Mucosa of rectum (tissue), 2 donors: ENCODE data around the gene NLRP4.

Experiments
- H3K27ac ChIP-seq, 2 donors: one replicate each; pipeline ENCODE4 v1.7.0; 2013; ENCODE audit warnings: inconsistent platforms in 2 of 2, low read depth in 2 of 2, low read length in 2 of 2
- H3K27me3 ChIP-seq, 2 donors: one replicate each; pipeline ENCODE4 v1.7.0; 2013; ENCODE audit warnings: low read length in 2 of 2; ENCODE audit not compliant: control insufficient read depth in 2 of 2, insufficient read depth in 2 of 2
- H3K36me3 ChIP-seq, 2 donors: one replicate each; pipeline ENCODE4 v1.7.0; 2013; ENCODE audit warnings: low read length in 2 of 2; ENCODE audit not compliant: control insufficient read depth in 2 of 2, insufficient read depth in 2 of 2
- H3K4me1 ChIP-seq, 2 donors: one replicate each; pipeline ENCODE4 v1.7.0; 2013; ENCODE audit warnings: low read length in 2 of 2, mild to moderate bottlenecking in 1 of 2; ENCODE audit not compliant: control insufficient read depth in 2 of 2, insufficient read depth in 2 of 2
- H3K4me3 ChIP-seq, 2 donors: one replicate each; pipeline ENCODE4 v1.7.0; 2013; ENCODE audit warnings: low read length in 2 of 2
- H3K9ac ChIP-seq, 2 donors: one replicate each; pipeline ENCODE4 v1.7.0; 2013; ENCODE audit warnings: low read length in 2 of 2, low read depth in 1 of 2, mild to moderate bottlenecking in 1 of 2
- H3K9me3 ChIP-seq, 2 donors: one replicate each; pipeline ENCODE4 v1.7.0; 2013; ENCODE audit warnings: low read length in 2 of 2; ENCODE audit not compliant: control insufficient read depth in 2 of 2
- donor health status: healthy.
- donor health status: Normal muscosa, but diverticular disease.

NLRP4 gene

GRCh38 chr19:55870736-55871135, 34.4 kb downstream of the NLRP4 start:
- H3K9ac ChIP-seq = no peak overlapping the region
- no peaks in the 10 kb centered on the region for H3K4me1 ChIP-seq
- no peaks in the 10 kb centered on the region for H3K36me3 ChIP-seq
- no peaks in the 10 kb centered on the region for H3K27me3 ChIP-seq
- H3K27ac ChIP-seq = no peak overlapping the region
- no peak overlapping the region for H3K4me3 ChIP-seq
- H3K9me3 ChIP-seq = no peaks in the 10 kb centered on the region

GRCh38 chr19:55877211-55877610, 40.9 kb downstream of the NLRP4 start:
- Histone ChIP-seq H3K9ac (no peak overlapping the region), H3K4me1 (no peaks in the 10 kb centered on the region), H3K27ac (no peak overlapping the region), H3K36me3 (no peaks in the 10 kb centered on the region), H3K9me3 (no peaks in the 10 kb centered on the region), H3K4me3 (no peak overlapping the region), H3K27me3 (no peaks in the 10 kb centered on the region)

GRCh38 chr19:55882626-55883025, 46.3 kb downstream of the NLRP4 start:
- Histone ChIP-seq H3K27ac (no peak overlapping the region), H3K4me3 (no peak overlapping the region), H3K27me3 (no peaks in the 10 kb centered on the region), H3K36me3 (no peaks in the 10 kb centered on the region), H3K9ac (no peak overlapping the region), H3K9me3 (no peaks in the 10 kb centered on the region), H3K4me1 (no peaks in the 10 kb centered on the region)

- Histone ChIP-seq H3K4me3 (no peak overlapping the region), H3K4me1 (no peaks in the 10 kb centered on the region), H3K27me3 (no peaks in the 10 kb centered on the region), H3K36me3 (no peaks in the 10 kb centered on the region), H3K9me3 (no peaks in the 10 kb centered on the region), H3K27ac (no peak overlapping the region), H3K9ac (no peak overlapping the region)
These were observed 62.6 kb downstream of the NLRP4 start for GRCh38 chr19:55898911-55899310.

GRCh38 chr19:55901369-55902079, 65.2 kb downstream of the NLRP4 start:
- H3K9me3 ChIP-seq = no peaks in the 10 kb centered on the region
- no peak overlapping the region for H3K27ac ChIP-seq
- no peak overlapping the region for H3K4me3 ChIP-seq
- H3K9ac ChIP-seq = no peak overlapping the region
- H3K36me3 ChIP-seq = no peaks in the 10 kb centered on the region
- H3K4me1 ChIP-seq = no peaks in the 10 kb centered on the region
- no peaks in the 10 kb centered on the region for H3K27me3 ChIP-seq

- H3K4me3 ChIP-seq = no peak overlapping the region
- no peaks in the 10 kb centered on the region for H3K27me3 ChIP-seq
- no peak overlapping the region for H3K9ac ChIP-seq
- H3K36me3 ChIP-seq = no peaks in the 10 kb centered on the region
- H3K4me1 ChIP-seq = no peaks in the 10 kb centered on the region
- H3K27ac ChIP-seq = no peak overlapping the region
- no peaks in the 10 kb centered on the region for H3K9me3 ChIP-seq
These were observed 65.9 kb downstream of the NLRP4 start for GRCh38 chr19:55902080-55902751.

- H3K27me3 ChIP-seq = no peaks in the 10 kb centered on the region
These were observed 70.9 kb downstream of the NLRP4 start for GRCh38 chr19:55907286-55907685.

GRCh38 chr19:55907746-55908145, 71.4 kb downstream of the NLRP4 start:
- Histone ChIP-seq H3K4me1 (no peaks in the 10 kb centered on the region), H3K27me3 (no peaks in the 10 kb centered on the region), H3K9ac (no peak overlapping the region), H3K9me3 (no peaks in the 10 kb centered on the region), H3K27ac (no peak overlapping the region), H3K36me3 (no peaks in the 10 kb centered on the region), H3K4me3 (no peak overlapping the region)

More at GRCh38 chr19:55907286-55907685, 70.9 kb downstream of the NLRP4 start:
- H3K9me3 ChIP-seq = no peaks in the 10 kb centered on the region
- H3K27ac ChIP-seq = no peak overlapping the region
- no peaks in the 10 kb centered on the region for H3K36me3 ChIP-seq
- H3K4me3 ChIP-seq = no peak overlapping the region
- H3K4me1 ChIP-seq = no peaks in the 10 kb centered on the region
- H3K9ac ChIP-seq = no peak overlapping the region

GRCh38 chr19:55909801-55910200, 73.5 kb downstream of the NLRP4 start:
- Histone ChIP-seq H3K27ac (no peak overlapping the region), H3K4me3 (no peak overlapping the region), H3K4me1 (no peaks in the 10 kb centered on the region), H3K9ac (no peak overlapping the region), H3K9me3 (no peaks in the 10 kb centered on the region), H3K36me3 (no peaks in the 10 kb centered on the region), H3K27me3 (no peaks in the 10 kb centered on the region)

GRCh38 chr19:55912916-55913315, 76.6 kb downstream of the NLRP4 start:
- Histone ChIP-seq H3K36me3 (no peaks in the 10 kb centered on the region), H3K9ac (no peak overlapping the region), H3K4me3 (no peak overlapping the region), H3K4me1 (no peaks in the 10 kb centered on the region), H3K27ac (no peak overlapping the region), H3K27me3 (no peaks in the 10 kb centered on the region), H3K9me3 (no peaks in the 10 kb centered on the region)
